OCI-LY1 (cell line): ENCODE results near the gene PARD3.

Experiments used
- EZH2 ChIP-seq: fragments of 200-600 bp; sonication (generic), shearing (Covaris generic); IDR thresholded peaks from 2 replicates; pipeline ENCODE4 v1.8.0; 2017; ENCODE audit warnings: borderline replicate concordance, mixed run types, mild to moderate bottlenecking, antibody characterized with exemption, low read length, moderate library complexity, mixed read lengths
- TF ChIP-seq, protein P1 (sequence below): fragments of 200-600 bp; sonication (generic), shearing (Covaris generic); IDR thresholded peaks from 2 replicates; pipeline ENCODE4 v1.5.1; 2017; ENCODE audit warnings: mild to moderate bottlenecking, antibody characterized with exemption, low read length, moderate library complexity, mixed read lengths

DNA sequence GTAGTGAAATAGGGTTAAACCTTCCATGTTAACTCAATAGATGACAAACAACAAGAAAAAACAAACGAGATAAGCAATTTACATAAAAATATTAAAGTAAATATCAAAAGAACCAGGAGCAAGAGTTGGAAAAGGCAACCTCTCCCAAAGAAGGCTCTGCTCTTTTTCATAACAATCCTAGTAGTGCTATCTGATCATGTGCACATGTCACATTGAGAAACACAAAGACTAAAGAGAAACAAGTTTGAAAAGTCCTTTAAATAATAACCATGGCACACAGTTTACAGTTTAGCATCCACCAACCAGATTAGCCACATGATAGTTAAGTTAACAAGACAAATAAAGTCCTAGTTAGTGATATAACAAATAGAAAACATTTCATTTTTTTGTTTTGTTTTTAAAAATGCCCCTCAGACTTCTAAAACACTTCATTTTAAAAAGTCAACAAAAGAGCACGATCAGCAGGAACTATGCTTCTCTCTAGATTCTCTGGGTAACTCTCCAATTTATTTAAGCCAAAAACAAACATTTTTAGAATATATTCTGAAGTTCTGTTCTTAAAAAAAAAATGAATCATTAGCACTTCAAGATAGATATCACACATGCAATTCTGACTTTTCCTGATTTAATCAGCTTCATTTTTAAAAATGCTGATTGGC, 110.4 kb downstream of the PARD3 start:
- TF ChIP-seq, protein P1, sequence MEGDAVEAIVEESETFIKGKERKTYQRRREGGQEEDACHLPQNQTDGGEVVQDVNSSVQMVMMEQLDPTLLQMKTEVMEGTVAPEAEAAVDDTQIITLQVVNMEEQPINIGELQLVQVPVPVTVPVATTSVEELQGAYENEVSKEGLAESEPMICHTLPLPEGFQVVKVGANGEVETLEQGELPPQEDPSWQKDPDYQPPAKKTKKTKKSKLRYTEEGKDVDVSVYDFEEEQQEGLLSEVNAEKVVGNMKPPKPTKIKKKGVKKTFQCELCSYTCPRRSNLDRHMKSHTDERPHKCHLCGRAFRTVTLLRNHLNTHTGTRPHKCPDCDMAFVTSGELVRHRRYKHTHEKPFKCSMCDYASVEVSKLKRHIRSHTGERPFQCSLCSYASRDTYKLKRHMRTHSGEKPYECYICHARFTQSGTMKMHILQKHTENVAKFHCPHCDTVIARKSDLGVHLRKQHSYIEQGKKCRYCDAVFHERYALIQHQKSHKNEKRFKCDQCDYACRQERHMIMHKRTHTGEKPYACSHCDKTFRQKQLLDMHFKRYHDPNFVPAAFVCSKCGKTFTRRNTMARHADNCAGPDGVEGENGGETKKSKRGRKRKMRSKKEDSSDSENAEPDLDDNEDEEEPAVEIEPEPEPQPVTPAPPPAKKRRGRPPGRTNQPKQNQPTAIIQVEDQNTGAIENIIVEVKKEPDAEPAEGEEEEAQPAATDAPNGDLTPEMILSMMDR = no peak
- no peak for TF ChIP-seq EZH2
